Peyer's patch (tissue), 4 donors: Measurements from ENCODE around the gene DHX30.

Source experiments
- POLR2A ChIP-seq, 2 donors: fragments of 450-650 bp; IDR thresholded peaks; one replicate each; pipeline ENCODE4 v1.5.1; 2017; ENCODE audit warnings: antibody characterized with exemption in 2 of 2, mild to moderate bottlenecking in 2 of 2, moderate library complexity in 2 of 2
- TF ChIP-seq, protein P1 (sequence below), 6 experiments: fragments of 450-650 bp in 4 of 6; fragments of 200-600 bp in 2 of 6; sonication (generic) in 1 of 6; IDR thresholded peaks; one replicate each; pipeline ENCODE4 v1.5.1; 2017 to 2019; ENCODE audit warnings: antibody characterized with exemption in 6 of 6, mild to moderate bottlenecking in 3 of 6, moderate library complexity in 1 of 6

DNA sequence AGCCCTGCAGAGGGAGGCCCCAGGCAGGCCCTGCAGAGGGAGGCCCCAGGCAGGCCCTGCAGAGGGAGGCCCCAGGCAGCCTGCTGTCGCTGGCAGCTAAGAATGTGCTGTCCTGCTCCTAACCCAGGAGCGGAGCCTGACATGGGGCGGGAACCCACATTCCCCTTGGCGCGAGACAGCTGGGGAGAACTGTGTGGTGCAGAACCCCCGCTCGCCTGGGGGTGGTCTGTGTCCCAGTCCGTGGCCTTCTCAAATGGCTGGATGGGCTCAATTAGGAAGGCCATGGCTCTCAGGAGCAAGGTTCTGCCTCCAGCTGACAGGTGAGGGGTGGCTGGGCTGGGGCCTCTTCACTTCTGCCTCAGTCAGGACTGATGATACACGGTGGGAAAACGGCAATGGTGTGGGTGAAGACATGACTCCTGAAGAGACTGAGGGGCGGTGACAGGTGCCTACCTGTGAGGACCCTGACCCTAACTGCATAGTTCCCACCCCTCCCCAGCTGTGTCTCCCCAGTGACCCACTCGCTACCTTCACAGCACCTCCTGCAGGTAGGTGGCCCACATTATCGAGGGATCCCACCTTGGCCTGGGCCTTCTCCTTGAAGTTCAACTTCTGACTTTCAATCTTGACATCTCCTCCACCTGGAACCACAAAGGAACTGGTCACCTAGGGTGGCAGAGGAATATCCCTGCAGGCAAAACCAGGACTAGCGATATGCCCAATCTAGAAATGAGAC lies 52.0 kb downstream of the DHX30 start:
- TF ChIP-seq, protein P1, sequence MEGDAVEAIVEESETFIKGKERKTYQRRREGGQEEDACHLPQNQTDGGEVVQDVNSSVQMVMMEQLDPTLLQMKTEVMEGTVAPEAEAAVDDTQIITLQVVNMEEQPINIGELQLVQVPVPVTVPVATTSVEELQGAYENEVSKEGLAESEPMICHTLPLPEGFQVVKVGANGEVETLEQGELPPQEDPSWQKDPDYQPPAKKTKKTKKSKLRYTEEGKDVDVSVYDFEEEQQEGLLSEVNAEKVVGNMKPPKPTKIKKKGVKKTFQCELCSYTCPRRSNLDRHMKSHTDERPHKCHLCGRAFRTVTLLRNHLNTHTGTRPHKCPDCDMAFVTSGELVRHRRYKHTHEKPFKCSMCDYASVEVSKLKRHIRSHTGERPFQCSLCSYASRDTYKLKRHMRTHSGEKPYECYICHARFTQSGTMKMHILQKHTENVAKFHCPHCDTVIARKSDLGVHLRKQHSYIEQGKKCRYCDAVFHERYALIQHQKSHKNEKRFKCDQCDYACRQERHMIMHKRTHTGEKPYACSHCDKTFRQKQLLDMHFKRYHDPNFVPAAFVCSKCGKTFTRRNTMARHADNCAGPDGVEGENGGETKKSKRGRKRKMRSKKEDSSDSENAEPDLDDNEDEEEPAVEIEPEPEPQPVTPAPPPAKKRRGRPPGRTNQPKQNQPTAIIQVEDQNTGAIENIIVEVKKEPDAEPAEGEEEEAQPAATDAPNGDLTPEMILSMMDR (IDR thresholded peaks at IDR 0.05) = no peak
- no peak for TF ChIP-seq POLR2A (IDR thresholded peaks at IDR 0.05)
